HG03103 (cell line): ENCODE measurements around the gene BMP15.

ENCODE experiments used
- ATAC-seq: cut with Tn5 transposase; IDR thresholded peaks from one replicate; pipeline ENCODE4 v1.9.1; 2021; ENCODE audit warnings: low read depth; ENCODE audit not compliant: unreplicated experiment

BMP15 gene

DNA sequence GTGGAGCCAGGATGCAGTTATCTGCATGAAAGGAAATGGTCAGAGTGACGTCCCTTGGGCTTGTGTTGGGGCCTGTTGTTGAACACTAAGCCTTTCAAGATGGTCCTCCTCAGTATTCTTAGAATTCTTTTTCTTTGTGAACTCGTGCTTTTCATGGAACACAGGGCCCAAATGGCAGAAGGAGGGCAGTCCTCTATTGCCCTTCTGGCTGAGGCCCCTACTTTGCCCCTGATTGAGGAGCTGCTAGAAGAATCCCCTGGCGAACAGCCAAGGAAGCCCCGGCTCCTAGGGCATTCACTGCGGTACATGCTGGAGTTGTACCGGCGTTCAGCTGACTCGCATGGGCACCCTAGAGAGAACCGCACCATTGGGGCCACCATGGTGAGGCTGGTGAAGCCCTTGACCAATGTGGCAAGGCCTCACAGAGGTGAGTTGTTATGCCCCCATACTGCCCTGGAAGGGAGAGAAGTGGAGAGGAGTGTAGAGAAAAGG lies at the start of gene BMP15:
TSS of gene BMP15 (plus strand) at position 51 of the 492 bp plus-strand sequence. CDS start at position 100, 49 bp downstream.
- ATAC-seq, result no peak

- no peak for ATAC-seq
Measured at GRCh38 chrX:50863471-50863870, 47.1 kb upstream of the BMP15 start.

- ATAC-seq, result no peak
Measured at GRCh38 chrX:50865311-50865710, 45.2 kb upstream of the BMP15 start.

- ATAC-seq, result no peak
Measured at GRCh38 chrX:50871922-50872453, 38.5 kb upstream of the BMP15 start.

DNA sequence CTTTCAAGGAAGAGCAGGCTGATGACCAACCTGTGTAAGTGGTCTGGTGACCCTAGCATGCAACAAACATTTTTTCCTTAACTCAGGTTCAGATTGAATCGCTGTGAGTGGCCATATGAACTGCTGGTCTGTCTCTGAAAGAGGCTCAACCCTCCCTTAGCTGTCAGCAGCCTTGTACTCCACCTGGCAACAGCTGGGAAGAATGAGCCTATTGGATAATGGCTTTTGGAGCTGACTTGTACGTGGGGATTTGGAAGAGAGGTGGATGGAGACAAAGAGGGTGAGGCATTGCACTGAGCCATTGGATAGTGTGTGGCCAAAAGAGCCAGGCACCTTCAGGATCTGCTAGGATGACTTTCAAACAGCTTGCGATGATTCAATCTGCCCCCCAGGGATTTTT lies 35.7 kb upstream of the BMP15 start:
- ATAC-seq, result no peak

DNA sequence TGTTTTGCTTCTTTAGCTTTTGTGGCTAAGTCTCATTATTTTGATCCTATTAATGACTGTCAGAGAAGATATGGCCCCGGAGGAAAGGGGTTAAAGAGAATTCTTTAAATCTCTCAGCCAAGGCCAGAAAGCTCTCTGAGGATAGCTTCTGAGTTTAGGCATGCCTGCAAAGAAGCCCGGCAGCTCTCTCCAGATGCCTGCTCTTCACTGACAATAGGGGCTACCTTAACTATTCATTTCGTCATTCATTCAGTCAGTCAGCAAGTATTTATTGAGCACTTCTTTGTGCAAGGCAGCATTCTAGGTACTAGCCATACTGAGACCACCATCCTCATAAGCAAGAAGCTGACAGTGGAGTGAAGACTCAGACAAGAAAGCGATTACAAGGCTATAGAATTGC lies 34.0 kb upstream of the BMP15 start:
- no peak for ATAC-seq

DNA sequence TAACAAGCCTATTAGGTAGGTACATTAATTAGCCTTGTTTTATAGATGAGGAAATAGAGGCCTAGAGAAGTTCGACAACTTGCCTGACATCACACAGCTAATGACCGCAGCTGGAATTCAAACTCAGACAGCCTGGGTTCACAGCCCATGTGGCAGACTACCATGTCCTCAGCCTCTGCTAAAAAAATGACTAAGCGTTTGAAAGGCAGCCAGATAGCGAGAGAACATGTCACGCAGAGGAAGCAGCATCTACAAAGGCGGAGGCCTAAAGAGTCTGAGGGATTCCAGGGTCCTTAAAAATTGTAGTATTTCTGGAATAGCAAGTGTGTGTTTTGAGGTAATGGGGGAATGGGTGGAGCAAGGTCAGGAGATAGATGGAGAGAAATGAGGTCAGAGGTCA lies 33.2 kb upstream of the BMP15 start:
- ATAC-seq, result no peak

- no peak for ATAC-seq
Measured at GRCh38 chrX:50881028-50881427, 29.5 kb upstream of the BMP15 start.

GRCh38 chrX:50888884-50889283 lies 21.7 kb upstream of the BMP15 start:
- no peak for ATAC-seq

DNA sequence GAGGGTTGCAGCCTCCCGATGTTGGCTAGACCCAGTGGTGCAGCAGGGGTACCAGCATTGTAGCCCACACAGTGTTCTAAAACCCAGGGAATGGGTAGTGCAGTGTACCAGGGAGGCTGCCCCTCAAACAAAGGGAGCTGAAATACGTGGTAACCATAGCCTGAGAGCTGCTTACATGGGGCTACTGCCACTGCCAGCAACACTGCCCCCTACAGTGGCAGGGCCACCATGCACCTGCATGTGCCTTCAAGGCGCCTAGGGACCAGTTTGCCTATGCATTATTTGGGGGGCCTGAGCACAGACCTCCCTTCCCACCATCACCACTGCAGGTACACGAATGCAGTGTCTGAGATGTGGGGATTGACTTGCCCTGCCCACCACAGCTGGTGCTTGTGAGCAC lies 21.0 kb upstream of the BMP15 start:
- no peak for ATAC-seq

DNA sequence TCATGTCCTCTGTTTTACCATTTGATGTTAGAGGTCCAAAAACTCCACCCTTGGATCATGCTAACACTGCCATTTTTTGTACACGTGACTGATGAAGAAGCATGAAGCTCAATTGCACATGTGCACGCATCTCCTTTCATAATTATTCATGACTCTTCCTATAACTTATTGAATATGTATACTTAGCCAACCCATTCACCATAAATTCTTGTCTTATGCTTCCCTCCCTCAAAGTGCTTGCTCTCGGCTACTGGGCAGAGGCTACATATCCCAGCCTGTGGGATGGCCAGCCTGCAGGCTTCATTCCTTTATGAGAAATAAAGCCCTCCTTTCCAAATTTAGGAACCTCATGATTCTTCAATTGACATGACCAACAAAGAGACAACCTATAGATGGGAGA lies 17.5 kb upstream of the BMP15 start:
- no peak for ATAC-seq

DNA sequence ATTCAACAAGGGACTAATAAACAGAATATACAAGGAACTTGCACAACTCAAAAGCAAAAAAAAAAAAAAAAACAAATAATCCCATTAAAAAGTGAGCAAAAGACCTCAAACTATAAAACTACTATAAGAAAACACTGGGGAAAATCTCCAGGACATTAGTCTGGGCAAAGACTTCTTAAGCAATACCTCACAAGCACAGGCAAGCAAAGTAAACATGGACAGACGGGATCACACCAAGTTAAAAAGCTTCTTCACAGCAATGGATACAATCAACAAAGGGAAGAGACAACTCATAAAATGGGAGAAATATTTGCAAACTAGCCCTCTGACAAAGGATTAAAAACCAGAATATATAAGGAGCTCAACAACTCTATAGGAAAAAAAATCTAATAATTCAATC lies 17.1 kb upstream of the BMP15 start:
- no peak for ATAC-seq

GRCh38 chrX:50905334-50905733 lies 5.2 kb upstream of the BMP15 start:
- ATAC-seq, result no peak

- ATAC-seq, result no peak
Measured at GRCh38 chrX:50913520-50913919, 3.0 kb downstream of the BMP15 start.

- no peak for ATAC-seq
Measured at GRCh38 chrX:50920132-50920531, 9.6 kb downstream of the BMP15 start.

GRCh38 chrX:50927127-50927526 lies 16.6 kb downstream of the BMP15 start:
- no peak for ATAC-seq

GRCh38 chrX:50941638-50942037 lies 31.1 kb downstream of the BMP15 start:
- ATAC-seq, result no peak

DNA sequence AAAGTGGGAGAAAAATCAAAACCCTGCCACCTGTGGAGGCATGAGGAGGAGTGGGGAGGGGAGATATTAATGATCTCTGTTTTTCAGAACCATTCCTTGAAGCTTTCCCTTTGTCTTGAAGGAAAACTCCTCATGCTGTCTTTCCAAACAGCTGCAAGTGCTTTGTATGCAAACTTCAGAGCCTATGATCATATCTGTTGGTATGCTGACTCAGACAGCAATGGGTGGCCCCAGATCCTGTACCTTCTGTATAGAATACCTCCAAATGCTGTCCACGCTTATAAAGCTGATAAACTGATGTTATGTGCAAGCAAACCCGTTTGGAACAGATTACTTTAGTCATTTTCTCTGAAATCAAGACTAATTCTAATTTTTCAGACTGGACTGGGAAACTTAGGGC lies 31.9 kb downstream of the BMP15 start:
- ATAC-seq, result no peak

DNA sequence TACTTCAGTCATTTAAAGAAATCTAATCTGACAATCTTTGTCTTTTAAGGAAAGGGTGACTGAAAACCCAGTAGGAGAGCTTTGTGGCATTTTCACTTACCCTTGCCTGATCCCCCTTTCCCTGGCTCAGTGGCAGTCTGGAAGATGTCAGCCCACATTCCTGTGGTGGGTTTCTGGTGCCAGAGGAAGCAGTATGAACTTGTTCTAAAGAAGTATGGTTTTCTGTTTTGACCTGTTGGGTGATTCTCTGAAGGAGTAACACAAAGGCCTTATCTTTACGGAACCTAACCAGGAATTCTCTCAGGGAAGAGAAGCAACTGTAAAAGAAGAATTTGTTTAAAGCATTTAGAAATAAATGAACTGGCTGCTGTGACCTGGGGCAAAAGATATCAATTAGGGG lies 41.9 kb downstream of the BMP15 start:
- ATAC-seq, result no peak

DNA sequence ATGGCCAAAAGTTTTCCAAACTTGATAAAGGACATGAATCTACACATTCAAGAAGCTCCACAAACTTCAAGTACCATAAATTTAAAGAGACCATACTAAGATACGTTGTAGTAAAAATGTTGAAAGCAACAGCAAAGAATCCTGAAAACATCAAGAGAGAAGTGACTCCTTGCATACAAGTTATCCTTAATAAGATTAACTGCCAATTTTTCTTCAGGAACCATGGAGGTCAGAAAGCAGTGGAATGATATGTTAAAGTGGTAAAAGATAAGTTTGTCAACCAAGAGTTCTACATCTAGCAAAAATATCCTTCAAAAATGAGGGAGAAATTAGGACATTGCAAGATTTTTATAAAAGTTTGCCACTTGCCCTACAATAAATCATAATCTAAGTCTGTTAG lies 43.3 kb downstream of the BMP15 start:
- no peak for ATAC-seq

GRCh38 chrX:50962156-50962555 lies 51.6 kb downstream of the BMP15 start:
- ATAC-seq, result no peak

DNA sequence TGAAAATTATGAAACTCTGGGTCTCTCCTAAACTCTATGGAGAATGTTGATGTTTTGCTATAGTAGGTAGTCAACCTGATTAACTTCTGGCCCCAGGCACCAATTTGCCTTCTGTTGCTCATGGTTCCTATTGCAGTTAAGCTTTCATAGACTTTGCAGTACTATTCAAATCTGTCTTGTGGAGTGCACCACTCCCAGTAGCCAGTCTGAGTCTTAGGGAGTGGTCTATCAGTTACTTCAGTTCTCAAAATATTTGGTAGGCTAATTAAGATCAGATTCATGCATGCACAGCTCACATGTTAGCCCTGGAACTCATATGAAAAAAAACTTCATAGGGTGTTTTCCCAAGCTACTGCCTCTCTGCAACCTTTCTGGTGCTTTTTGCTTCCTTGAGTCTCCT lies 53.3 kb downstream of the BMP15 start:
- ATAC-seq, result no peak
